GM13976 (cell line): ENCODE measurements around the gene DIRAS1.

Source experiments
- DNase-seq: peaks from one replicate; pipeline ENCODE4 v3.0.0; 2012; ENCODE audit warnings: low spot score
- CTCF ChIP-seq: IDR thresholded peaks from 2 replicates; pipeline ENCODE4 v1.5.1; 2012; ENCODE audit warnings: borderline replicate concordance, mild to moderate bottlenecking; ENCODE audit not compliant: insufficient read depth; ENCODE audit errors: extremely low read depth, missing control alignments, control extremely low read depth
- in situ Hi-C: fragments of 300-500 bp; cut with MboI; formaldehyde crosslinking; loops from one replicate; pipeline ENCODE4 v1.12.0; 2022; ENCODE audit warnings: low sequenced_read_pairs, mixed read lengths, inconsistent platforms; ENCODE audit not compliant: unreplicated experiment

The DIRAS1 gene

DNA sequence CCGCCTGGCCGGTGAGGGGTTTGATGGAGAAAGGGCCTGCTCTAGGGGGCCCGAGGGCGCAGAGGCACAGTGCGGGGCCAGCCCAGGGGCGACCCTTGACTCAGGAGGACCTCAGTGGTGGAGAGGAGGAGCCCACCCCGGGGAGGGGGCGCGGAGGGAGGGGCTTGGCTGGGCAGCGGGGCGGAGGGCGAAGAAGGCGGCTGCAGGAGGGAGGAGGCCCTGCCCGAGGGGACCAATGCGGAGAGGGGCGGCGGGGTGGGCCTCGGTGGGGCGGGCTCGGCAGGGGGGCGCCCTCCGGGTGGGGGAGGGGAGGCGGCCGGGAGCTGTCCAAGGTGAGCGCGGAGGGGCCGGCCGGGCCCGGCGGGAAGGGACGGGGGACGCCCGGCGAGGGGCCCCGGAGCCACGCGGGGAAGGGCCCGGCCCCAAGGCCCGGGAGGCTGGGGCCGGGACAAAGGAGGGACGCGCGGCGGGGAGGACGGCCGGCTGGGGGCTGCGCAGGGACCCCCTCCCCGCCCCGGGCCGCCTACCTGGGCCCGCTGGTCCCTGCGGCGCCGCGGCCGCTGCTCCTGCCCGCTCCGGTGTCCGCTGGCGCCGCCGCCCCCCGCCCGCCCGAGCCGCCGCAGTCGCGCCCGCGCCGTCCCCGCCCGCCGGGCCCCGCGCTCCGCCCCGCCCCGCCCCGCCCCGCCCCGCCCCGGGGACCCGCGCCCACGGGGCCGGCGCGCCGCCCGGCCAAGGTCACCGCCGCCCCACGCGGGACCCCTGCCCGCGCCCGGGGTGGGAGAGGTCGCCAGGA, at the start of gene DIRAS1:
DIRAS1 (minus strand) TSS at position 596 of the 793 bp plus-strand sequence. CDS start 3,566 bp downstream, outside the sequence.
- in situ Hi-C loops, result no loop called here
- no peak for TF ChIP-seq CTCF
- DNase-seq, result no peak

- no peak for TF ChIP-seq CTCF
- DNase-seq, result no peak
- in situ Hi-C loops, result no loop called here
These were observed 49.2 kb upstream of the DIRAS1 start for GRCh38 chr19:2770055-2771013.

DNA sequence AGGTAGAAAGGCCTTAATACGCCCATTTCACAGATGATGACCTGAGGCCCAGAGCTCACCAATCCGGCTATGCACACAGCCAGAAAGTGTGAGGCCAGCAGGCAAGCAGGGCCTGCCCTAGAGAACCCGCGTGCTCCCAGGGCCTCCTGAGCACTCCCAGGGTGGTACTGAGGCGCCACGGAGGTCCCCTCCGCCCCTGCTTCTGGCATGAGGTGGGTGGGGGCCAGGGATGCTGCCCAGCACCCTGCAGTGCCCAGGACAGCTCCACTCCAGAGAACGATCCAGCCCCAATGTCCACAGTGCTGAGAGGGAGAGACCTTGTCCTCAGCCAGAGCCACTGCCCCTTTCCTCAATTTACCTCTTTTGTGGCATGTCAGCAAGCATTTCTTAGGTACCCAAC, 48.0 kb upstream of the DIRAS1 start:
- in situ Hi-C loops, result no loop called here
- no peak for TF ChIP-seq CTCF
- no peak for DNase-seq

GRCh38 chr19:2768365-2769132, 47.4 kb upstream of the DIRAS1 start:
- no peak for DNase-seq
- no peak for TF ChIP-seq CTCF
- in situ Hi-C loops, result no loop called here

- no peak for TF ChIP-seq CTCF
- no peak for DNase-seq
- in situ Hi-C loops, result no loop called here
These were observed 46.5 kb upstream of the DIRAS1 start for GRCh38 chr19:2767688-2768087.

DNA sequence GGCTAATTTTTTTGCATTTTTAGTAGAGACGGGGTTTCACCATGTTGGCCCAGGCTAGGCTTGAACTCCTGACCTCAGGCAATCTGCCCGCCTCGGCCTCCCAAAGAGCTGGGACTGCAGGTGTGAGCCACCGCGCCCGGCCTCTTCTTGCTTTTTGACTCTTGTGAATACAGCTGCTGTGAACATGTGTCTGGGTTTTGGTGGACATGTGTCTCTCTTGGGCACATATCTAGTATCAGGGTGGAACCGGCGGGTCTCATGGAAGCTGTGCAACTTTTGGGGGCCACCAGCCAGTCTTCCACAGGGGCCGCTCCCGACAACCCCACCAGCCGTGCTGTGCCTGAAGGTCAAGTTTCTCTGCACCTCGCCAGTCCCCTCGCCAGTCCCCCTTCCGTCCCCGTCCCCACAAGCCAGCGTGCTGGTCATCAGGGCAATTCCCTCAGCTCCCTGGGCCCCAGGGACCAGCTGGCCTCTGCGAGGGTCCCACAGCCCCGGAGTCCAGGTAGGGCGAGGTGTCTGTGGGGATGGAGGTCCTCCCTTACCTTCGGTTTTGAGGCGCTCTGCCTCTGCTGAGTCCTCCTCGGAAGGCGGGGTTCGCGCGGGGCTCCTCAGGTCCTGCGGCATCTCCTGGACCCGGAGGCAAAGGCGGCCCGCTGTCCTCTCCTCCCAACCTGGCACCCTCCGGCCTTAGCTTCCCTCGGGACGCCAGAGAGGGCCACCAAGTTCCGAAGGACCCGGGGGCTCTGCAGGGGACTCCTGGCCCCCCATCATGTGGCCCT, 45.6 kb upstream of the DIRAS1 start:
- DNase-seq, result no peak
- in situ Hi-C loops, result no loop called here
- no peak for TF ChIP-seq CTCF
